Measurements from ENCODE around the gene BNIPL. TPM values are rescaled to one million over a fixed set of nuclear protein-coding genes. Genes with fewer than 3 reads are reported as not detected.

The BNIPL gene
- total RNA-seq, 3 donors from 2014 or later: 0.41 to 1.1 (median 0.63) TPM

GRCh38 chr1:151001602-151002001 lies 34.8 kb upstream of the BNIPL start:
- ATAC-seq (no peak), DNase-seq (no peak)
- no peak overlapping the region for H3K4me3 ChIP-seq
- H3K4me1 ChIP-seq (ENCODE audit: low read depth): peaks cover 21% of the 10 kb centered on the region
- intact Hi-C loops (cut with DNase I, micrococcal nuclease): loop anchor here in 1 of 2 donors (10.0 kb wide), 1 partner anchor 53 kb away; the partner anchor contains the start of gene CDC42SE1
- TF ChIP-seq CTCF (IDR thresholded peaks at IDR 0.05): no peak
- H3K36me3 ChIP-seq (ENCODE audit: low read depth): peaks cover 9% of the 10 kb centered on the region
- H3K9me3 ChIP-seq: no peaks in the 10 kb centered on the region

DNA sequence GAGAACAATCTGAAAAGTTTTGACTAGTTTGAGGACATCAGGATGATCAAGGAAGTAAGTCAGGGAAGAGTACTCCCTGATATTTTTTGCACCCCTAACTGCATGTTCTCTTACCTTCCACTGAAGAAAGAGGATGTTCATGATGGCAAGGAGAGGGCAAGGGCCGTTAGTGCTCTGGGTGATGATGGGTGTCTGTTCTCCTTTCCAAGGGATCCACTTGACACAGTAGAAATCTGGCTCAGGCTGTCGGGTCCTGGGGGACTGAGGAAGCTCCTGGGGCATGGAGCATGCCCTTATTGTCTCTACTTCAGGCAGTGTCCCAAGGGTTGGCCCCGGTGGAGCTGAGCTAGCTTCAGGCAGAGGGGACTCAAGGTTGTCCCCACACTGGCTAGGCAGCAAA lies 34.3 kb upstream of the BNIPL start:
- DNase-seq (no peak), ATAC-seq (no peak)
- H3K36me3 ChIP-seq (ENCODE audit: low read depth): peaks cover 9% of the 10 kb centered on the region
- intact Hi-C loops (cut with DNase I, micrococcal nuclease): loop anchor here in 1 of 2 donors (10.0 kb wide), 1 partner anchor 53 kb away; the partner anchor contains the start of gene CDC42SE1
- no peaks in the 10 kb centered on the region for H3K9me3 ChIP-seq
- no peak overlapping the region for H3K4me3 ChIP-seq
- no peak for TF ChIP-seq CTCF (IDR thresholded peaks at IDR 0.05)
- peaks cover 25% of the 10 kb centered on the region for H3K4me1 ChIP-seq (ENCODE audit: low read depth)

- Histone ChIP-seq H3K36me3 (ENCODE audit: low read depth) (peaks cover 5% of the 10 kb centered on the region), H3K4me3 (no peak overlapping the region), H3K4me1 (ENCODE audit: low read depth) (peaks cover 30% of the 10 kb centered on the region), H3K9me3 (no peaks in the 10 kb centered on the region)
- no peak for DNase-seq
- ATAC-seq: no peak
- intact Hi-C loops (cut with DNase I, micrococcal nuclease): loop anchor here in 1 of 2 donors (10.0 kb wide), 1 partner anchor 52 kb away; the partner anchor contains the start of gene CDC42SE1
- TF ChIP-seq CTCF (IDR thresholded peaks at IDR 0.05): no peak
Measured at GRCh38 chr1:151002611-151003010, 33.8 kb upstream of the BNIPL start.

DNA sequence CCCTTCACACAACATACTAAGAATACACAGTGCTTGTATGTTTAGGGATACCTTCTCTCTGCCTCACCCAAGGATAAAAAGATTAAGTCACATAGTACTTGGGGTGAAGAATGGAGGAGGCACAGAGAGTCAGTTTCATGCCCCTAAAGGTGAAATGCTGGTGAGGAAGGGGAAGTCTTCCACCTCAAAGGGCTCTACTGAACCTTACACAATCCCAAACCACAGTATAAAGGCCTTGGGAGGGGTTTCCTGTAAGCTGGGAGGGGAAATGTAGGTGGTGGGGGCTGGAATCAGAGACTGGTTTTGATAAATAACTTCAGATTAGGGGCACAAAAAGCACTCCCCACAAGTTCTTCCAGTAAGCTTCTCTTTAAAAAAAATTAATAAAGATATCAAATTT lies 33.2 kb upstream of the BNIPL start:
- intact Hi-C loops (cut with DNase I, micrococcal nuclease): loop anchor here in 1 of 2 donors (10.0 kb wide), 1 partner anchor 52 kb away; the partner anchor contains the start of gene CDC42SE1
- TF ChIP-seq CTCF (IDR thresholded peaks at IDR 0.05): no peak
- peaks cover 33% of the 10 kb centered on the region for H3K4me1 ChIP-seq (ENCODE audit: low read depth)
- H3K36me3 ChIP-seq (ENCODE audit: low read depth): peaks cover 5% of the 10 kb centered on the region
- ATAC-seq: no peak
- no peak overlapping the region for H3K4me3 ChIP-seq
- no peaks in the 10 kb centered on the region for H3K9me3 ChIP-seq
- DNase-seq: no peak

GRCh38 chr1:151005729-151006319 lies 30.6 kb upstream of the BNIPL start:
- H3K4me1 ChIP-seq (ENCODE audit: low read depth): peaks cover 46% of the 10 kb centered on the region
- H3K4me3 ChIP-seq: peak overlapping the region; percentile 48
- no peaks in the 10 kb centered on the region for H3K9me3 ChIP-seq
- no peak for DNase-seq
- H3K36me3 ChIP-seq (ENCODE audit: low read depth): no peaks in the 10 kb centered on the region
- intact Hi-C loops (cut with DNase I, micrococcal nuclease): loop anchor here in 1 of 2 donors (10.0 kb wide), 1 partner anchor 49 kb away; the partner anchor contains the start of gene CDC42SE1
- no peak for TF ChIP-seq CTCF (IDR thresholded peaks at IDR 0.05)
- peak; percentile 0 for ATAC-seq

Data from mucosa of descending colon (tissue), 3 donors.